Stimulated activated naive B cell treated with anti-CD40 and anti-IgM and Interleukin-4, amounts not matched to agents 10 μg/mL and 1 μg/mL and 100 μg/mL, for 72 hours (primary cell): Measurements from ENCODE around the gene IGFBP6.
"Not testable (repeated sequence)": the region's sequence is repeated elsewhere in the genome, so short reads cannot be mapped to it uniquely, and the experiment has no call there.

ENCODE experiments used
- ATAC-seq, 2 donors: fragments of 150-1000 bp; cut with Tn5 transposase; replicated peaks; 2 replicates each; pipeline ENCODE4 v1.10.0; 2021; ENCODE audit warnings: moderate library complexity in 1 of 2
- DNase-seq: peaks from one replicate; pipeline ENCODE4 v3.0.0; 2021
- H3K27ac Mint-ChIP-seq: one replicate; pipeline ENCODE4 v1.8.0; 2022; ENCODE audit warnings: mild to moderate bottlenecking, mixed read lengths
- H3K27me3 Mint-ChIP-seq, 2 donors: one replicate each; pipeline ENCODE4 v1.8.0; 2022; ENCODE audit warnings: mixed read lengths in 2 of 2
- H3K36me3 Mint-ChIP-seq, 2 donors: one replicate each; pipeline ENCODE4 v1.8.0; 2022; ENCODE audit warnings: mixed read lengths in 2 of 2, mild to moderate bottlenecking in 1 of 2
- H3K4me1 Mint-ChIP-seq, 2 donors: one replicate each; pipeline ENCODE4 v1.8.0; 2022; ENCODE audit warnings: mixed read lengths in 2 of 2, mild to moderate bottlenecking in 1 of 2
- H3K4me3 Mint-ChIP-seq, 2 donors: one replicate each; pipeline ENCODE4 v1.8.0; 2022; ENCODE audit warnings: mild to moderate bottlenecking in 2 of 2, mixed read lengths in 2 of 2, moderate library complexity in 1 of 2
- H3K9me3 Mint-ChIP-seq, 2 donors: one replicate each; pipeline ENCODE4 v1.8.0; 2022; ENCODE audit warnings: mixed read lengths in 2 of 2, mild to moderate bottlenecking in 1 of 2

Gene IGFBP6

GRCh38 chr12:53094394-53094787, 3.1 kb upstream of the IGFBP6 start:
- DNase-seq, result no peak
- H3K9me3 Mint-ChIP-seq, result no peaks in the 10 kb centered on the region
- H3K4me1 Mint-ChIP-seq, result peaks cover 21 to 34% of the 10 kb centered on the region in 2 donors
- ATAC-seq, result no peak
- peak overlapping the region; percentile 26 for H3K27ac Mint-ChIP-seq
- H3K36me3 Mint-ChIP-seq, result no peaks in the 10 kb centered on the region
- H3K27me3 Mint-ChIP-seq, result peaks cover 30 to 35% of the 10 kb centered on the region in 2 donors
- H3K4me3 Mint-ChIP-seq, result no peak overlapping the region

GRCh38 chr12:53094796-53095595, 2.5 kb upstream of the IGFBP6 start:
- not testable (repeated sequence) for H3K36me3 Mint-ChIP-seq, ATAC-seq, H3K27ac Mint-ChIP-seq, H3K4me3 Mint-ChIP-seq, H3K9me3 Mint-ChIP-seq, DNase-seq
- Mint-ChIP-seq H3K4me1 (peaks cover 22 to 36% of the 10 kb centered on the region in 2 donors), H3K27me3 (peaks cover 30 to 35% of the 10 kb centered on the region in 2 donors)

- H3K4me1 Mint-ChIP-seq, result peaks cover 22 to 36% of the 10 kb centered on the region in 2 donors
- DNase-seq, H3K9me3 Mint-ChIP-seq, H3K27ac Mint-ChIP-seq, ATAC-seq, H3K4me3 Mint-ChIP-seq, H3K36me3 Mint-ChIP-seq: not testable (repeated sequence)
- peaks cover 30 to 35% of the 10 kb centered on the region in 2 donors for H3K27me3 Mint-ChIP-seq
Measured at GRCh38 chr12:53095596-53095895, 1.9 kb upstream of the IGFBP6 start.

- Mint-ChIP-seq H3K36me3 (no peaks in the 10 kb centered on the region), H3K4me3 (peak overlapping the region in 1 of 2 donors; percentile 26), H3K4me1 (peaks cover 22 to 36% of the 10 kb centered on the region in 2 donors), H3K27ac (no peak overlapping the region), H3K27me3 (peaks cover 30 to 35% of the 10 kb centered on the region in 2 donors), H3K9me3 (no peaks in the 10 kb centered on the region)
- DNase-seq, result no peak
- ATAC-seq, result no peak
Measured at GRCh38 chr12:53096089-53096741, 1.3 kb upstream of the IGFBP6 start.

- no peak for ATAC-seq
- Mint-ChIP-seq H3K27me3 (peaks cover 30 to 35% of the 10 kb centered on the region in 2 donors), H3K27ac (peak overlapping the region; percentile 27)
Measured at GRCh38 chr12:53096759-53097158, 708 bp upstream of the IGFBP6 start.

GRCh38 chr12:53097207-53097563, 282 bp upstream of the IGFBP6 start:
- H3K9me3 Mint-ChIP-seq, result no peaks in the 10 kb centered on the region
- ATAC-seq (no peak), DNase-seq (no peak)
- H3K27ac Mint-ChIP-seq, result peak overlapping the region; percentile 27
- peak overlapping the region; percentile 78 to 87 for H3K4me3 Mint-ChIP-seq
- peaks cover 30 to 31% of the 10 kb centered on the region in 2 donors for H3K27me3 Mint-ChIP-seq
- no peaks in the 10 kb centered on the region for H3K36me3 Mint-ChIP-seq
- H3K4me1 Mint-ChIP-seq, result peaks cover 22 to 37% of the 10 kb centered on the region in 2 donors

More at GRCh38 chr12:53096759-53097158, 708 bp upstream of the IGFBP6 start:
- no peaks in the 10 kb centered on the region for H3K36me3 Mint-ChIP-seq
- peak overlapping the region; percentile 78 to 87 for H3K4me3 Mint-ChIP-seq
- DNase-seq, result no peak
- peaks cover 22 to 36% of the 10 kb centered on the region in 2 donors for H3K4me1 Mint-ChIP-seq
- H3K9me3 Mint-ChIP-seq, result no peaks in the 10 kb centered on the region

- no peaks in the 10 kb centered on the region for H3K9me3 Mint-ChIP-seq
- no peak for ATAC-seq
- DNase-seq, result no peak
- H3K27ac Mint-ChIP-seq, result no peak overlapping the region
- H3K4me1 Mint-ChIP-seq, result peaks cover 30 to 50% of the 10 kb centered on the region in 2 donors
- H3K36me3 Mint-ChIP-seq, result no peaks in the 10 kb centered on the region
- peak overlapping the region; percentile 82 to 87 for H3K4me3 Mint-ChIP-seq
- peaks cover 30 to 31% of the 10 kb centered on the region in 2 donors for H3K27me3 Mint-ChIP-seq
Measured at GRCh38 chr12:53098354-53098981, 1.0 kb downstream of the IGFBP6 start.

- ATAC-seq (peak; percentile 38 to 45), DNase-seq (peak; percentile 70)
- Mint-ChIP-seq H3K27ac (peak overlapping the region; percentile 25), H3K4me1 (peaks cover 33 to 51% of the 10 kb centered on the region in 2 donors), H3K4me3 (peak overlapping the region in 1 of 2 donors; percentile 0), H3K27me3 (peaks cover 26 to 30% of the 10 kb centered on the region in 2 donors), H3K9me3 (no peaks in the 10 kb centered on the region), H3K36me3 (no peaks in the 10 kb centered on the region)
Measured at GRCh38 chr12:53099071-53099882, 1.8 kb downstream of the IGFBP6 start.

GRCh38 chr12:53100466-53101151, 3.1 kb downstream of the IGFBP6 start:
- Mint-ChIP-seq H3K27me3 (peaks cover 21 to 30% of the 10 kb centered on the region in 2 donors), H3K9me3 (no peaks in the 10 kb centered on the region), H3K4me3 (no peak overlapping the region), H3K4me1 (peaks cover 33 to 54% of the 10 kb centered on the region in 2 donors), H3K27ac (no peak overlapping the region), H3K36me3 (no peaks in the 10 kb centered on the region)
- ATAC-seq (no peak), DNase-seq (no peak)

- no peak for ATAC-seq
- Mint-ChIP-seq H3K27me3 (peaks cover 17 to 26% of the 10 kb centered on the region in 2 donors), H3K36me3 (no peaks in the 10 kb centered on the region), H3K9me3 (no peaks in the 10 kb centered on the region), H3K4me1 (peaks cover 33 to 54% of the 10 kb centered on the region in 2 donors), H3K4me3 (no peak overlapping the region), H3K27ac (no peak overlapping the region)
- DNase-seq, result no peak
Measured at GRCh38 chr12:53101266-53101665, 3.8 kb downstream of the IGFBP6 start.

GRCh38 chr12:53101931-53102781, 4.7 kb downstream of the IGFBP6 start:
- no peak for DNase-seq
- H3K27ac Mint-ChIP-seq, result no peak overlapping the region

GRCh38 chr12:53102883-53103807, 5.7 kb downstream of the IGFBP6 start, which contains the start of gene SOAT2:
SOAT2 (plus strand) TSS chr12:53103486; CDS start chr12:53103578, 92 bp downstream.
- Mint-ChIP-seq H3K36me3 (no peaks in the 10 kb centered on the region), H3K27ac (no peak within 1 kb of the TSS), H3K9me3 (no peaks in the 10 kb centered on the region), H3K4me3 (no peak within 1 kb of the TSS), H3K4me1 (peaks cover 25 to 40% of the 10 kb centered on the region in 2 donors), H3K27me3 (peaks cover 5 to 7% of the 10 kb centered on the region in 2 donors)
- DNase-seq, result peak; percentile 29
- peak; percentile 80 to 82 for ATAC-seq

More at GRCh38 chr12:53101931-53102781, 4.7 kb downstream of the IGFBP6 start:
- no peak for ATAC-seq
- Mint-ChIP-seq H3K27me3 (peaks cover 8 to 17% of the 10 kb centered on the region in 2 donors), H3K36me3 (no peaks in the 10 kb centered on the region), H3K4me1 (peaks cover 30 to 50% of the 10 kb centered on the region in 2 donors), H3K4me3 (no peak overlapping the region), H3K9me3 (no peaks in the 10 kb centered on the region)
